Adrenal gland (tissue), 5 donors: ENCODE measurements around the gene STIP1.

Source experiments
- CTCF ChIP-seq, 6 experiments: fragments of 450-650 bp in 4 of 6; fragments of 200-600 bp in 2 of 6; sonication (generic) in 1 of 6; IDR thresholded peaks; 1 replicate in 5 of 6; 2 replicates in 1 of 6; pipeline versions ENCODE4 v1.5.1 to v1.8.0; 2016 to 2021; ENCODE audit warnings: antibody characterized with exemption in 6 of 6, mild to moderate bottlenecking in 2 of 6, moderate library complexity in 1 of 6
- POLR2A ChIP-seq, 2 donors: fragments of 450-650 bp; IDR thresholded peaks; one replicate each; pipeline ENCODE4 v1.6.1; 2017; ENCODE audit warnings: antibody characterized with exemption in 2 of 2, mild to moderate bottlenecking in 2 of 2, moderate library complexity in 1 of 2
- donor health status: DM: no; HTN: no; CAD: no.

- TF ChIP-seq CTCF (IDR thresholded peaks at IDR 0.05) (no peak), POLR2A (IDR thresholded peaks at IDR 0.05) (no peak)
These were observed 15.6 kb upstream of the STIP1 start for GRCh38 chr11:64170419-64170818.
